Measurements from ENCODE around the gene TPRN. TPM values are rescaled to one million over a fixed set of nuclear protein-coding genes. Genes with fewer than 3 reads are reported as not detected.
A peak's percentile ranks its signal among the peaks of the same experiment; 100 is the strongest.

Gene TPRN
- total and polyA plus RNA-seq, 7 experiments from 2014 or later, result 0.35 to 13.5 (median 7.4) TPM

DNA sequence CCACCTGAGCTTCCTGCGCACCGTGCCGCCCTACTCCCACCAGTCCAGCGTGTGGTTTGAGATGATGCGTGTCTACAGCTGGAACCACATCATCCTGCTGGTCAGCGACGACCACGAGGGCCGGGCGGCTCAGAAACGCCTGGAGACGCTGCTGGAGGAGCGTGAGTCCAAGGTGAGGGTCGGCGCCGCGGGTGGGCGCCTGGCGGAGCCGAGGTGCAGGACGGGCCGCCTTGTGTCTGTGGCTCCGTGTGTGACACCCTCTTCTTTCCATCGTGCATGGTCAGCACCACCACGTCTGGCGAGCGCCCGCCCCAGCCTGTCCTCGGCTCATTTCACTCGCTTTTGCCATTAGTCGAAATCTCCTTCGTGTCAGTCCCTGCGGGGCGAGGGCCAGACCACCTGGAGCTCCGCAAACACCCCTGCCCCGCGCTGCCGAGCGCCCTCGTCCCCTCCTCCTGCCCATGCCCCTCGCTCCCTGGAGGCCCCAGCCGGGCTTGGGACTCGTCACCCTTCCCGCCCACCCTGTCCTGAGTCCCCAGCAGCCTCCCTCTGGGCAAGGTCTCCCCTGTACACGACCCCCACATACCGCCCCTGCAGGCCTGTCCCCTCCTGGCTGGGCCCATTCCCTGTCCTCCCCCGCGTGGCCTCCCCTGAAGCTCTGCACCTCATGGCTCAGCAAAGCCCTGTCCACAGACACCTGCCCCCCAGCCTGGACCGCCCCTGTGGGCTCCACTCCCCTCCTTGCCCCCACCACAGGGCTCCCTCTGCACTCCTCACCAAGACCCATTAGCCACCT lies 54.6 kb downstream of the TPRN start:
- H3K36me3 ChIP-seq (ENCODE audit: control insufficient read depth in 2 of 3, insufficient read depth in 3 of 3, low read length in 3 of 3), result no peaks in the 10 kb centered on the region
- no peak overlapping the region for H3K27ac ChIP-seq (ENCODE audit: low read depth, low read length)
- ATAC-seq, result no peak
- peaks cover 0 to 2% (median 0%) of the 10 kb centered on the region in 11 donors for H3K9me3 Mint-ChIP-seq
- H3K27ac Mint-ChIP-seq, result no peak overlapping the region
- no peaks in the 10 kb centered on the region for H3K9me3 ChIP-seq (ENCODE audit: control insufficient read depth in 2 of 3, low read length in 3 of 3)
- peaks cover 12 to 28% (median 16%) of the 10 kb centered on the region in 5 donors for H3K27me3 Mint-ChIP-seq
- H3K27me3 ChIP-seq (ENCODE audit: control insufficient read depth in 2 of 2, insufficient read depth in 2 of 2, low read length in 2 of 2), result peaks cover 1 to 5% of the 10 kb centered on the region in 2 donors
- H3K4me1 ChIP-seq (ENCODE audit: control insufficient read depth in 2 of 2, insufficient read depth in 2 of 2, low read length in 2 of 2), result no peaks in the 10 kb centered on the region
- intact Hi-C loops (cut with micrococcal nuclease), result no loop called here
- H3K4me3 Mint-ChIP-seq, result no peak overlapping the region
- no peak overlapping the region for H3K4me3 ChIP-seq (ENCODE audit: low read length)
- ChIA-PET POLR2A (no interaction called here), CTCF (no interaction called here)
- no peaks in the 10 kb centered on the region for H3K36me3 Mint-ChIP-seq
- peak in 1 of 9 donors; percentile 2 for DNase-seq
- H3K4me1 Mint-ChIP-seq, result peaks cover 0 to 3% (median 0%) of the 10 kb centered on the region in 7 donors

GRCh38 chr9:137143459-137143858 lies 57.1 kb downstream of the TPRN start:
- Histone ChIP-seq H3K4me1 (ENCODE audit: control insufficient read depth in 2 of 2, insufficient read depth in 2 of 2, low read length in 2 of 2) (no peaks in the 10 kb centered on the region), H3K4me3 (ENCODE audit: low read length) (no peak overlapping the region), H3K9me3 (ENCODE audit: control insufficient read depth in 2 of 3, low read length in 3 of 3) (no peaks in the 10 kb centered on the region), H3K36me3 (ENCODE audit: control insufficient read depth in 2 of 3, insufficient read depth in 3 of 3, low read length in 3 of 3) (no peaks in the 10 kb centered on the region), H3K27ac (ENCODE audit: low read depth, low read length) (no peak overlapping the region), H3K27me3 (ENCODE audit: control insufficient read depth in 2 of 2, insufficient read depth in 2 of 2, low read length in 2 of 2) (peaks cover 2 to 16% of the 10 kb centered on the region in 2 donors)
- Mint-ChIP-seq H3K36me3 (no peaks in the 10 kb centered on the region), H3K27ac (no peak overlapping the region), H3K27me3 (peaks cover 22 to 43% (median 32%) of the 10 kb centered on the region in 5 donors), H3K4me1 (peaks cover 0 to 5% (median 4%) of the 10 kb centered on the region in 7 donors), H3K9me3 (peaks cover 0 to 6% (median 0%) of the 10 kb centered on the region in 11 donors), H3K4me3 (no peak overlapping the region)
- intact Hi-C loops (cut with micrococcal nuclease), result no loop called here
- ChIA-PET CTCF (no interaction called here), POLR2A (no interaction called here)
- DNase-seq (peak in 1 of 9 donors; percentile 2), ATAC-seq (no peak)

- peaks cover 32 to 47% (median 42%) of the 10 kb centered on the region in 5 donors for H3K27me3 Mint-ChIP-seq
Measured at GRCh38 chr9:137141976-137142936, 58.3 kb downstream of the TPRN start.

More at GRCh38 chr9:137141976-137142936, 58.3 kb downstream of the TPRN start:
- Histone ChIP-seq H3K4me1 (ENCODE audit: control insufficient read depth in 2 of 2, insufficient read depth in 2 of 2, low read length in 2 of 2) (no peaks in the 10 kb centered on the region), H3K36me3 (ENCODE audit: control insufficient read depth in 2 of 3, insufficient read depth in 3 of 3, low read length in 3 of 3) (no peaks in the 10 kb centered on the region), H3K9me3 (ENCODE audit: control insufficient read depth in 2 of 3, low read length in 3 of 3) (no peaks in the 10 kb centered on the region), H3K4me3 (ENCODE audit: low read length) (no peak overlapping the region), H3K27me3 (ENCODE audit: control insufficient read depth in 2 of 2, insufficient read depth in 2 of 2, low read length in 2 of 2) (peaks cover 5 to 24% of the 10 kb centered on the region in 2 donors), H3K27ac (ENCODE audit: low read depth, low read length) (no peak overlapping the region)
- no peak for DNase-seq
- ATAC-seq, result no peak
- H3K36me3 Mint-ChIP-seq, result no peaks in the 10 kb centered on the region
- ChIA-PET CTCF (no interaction called here), POLR2A (interaction anchor here (0.5 kb wide), 1 partner anchor 17 kb away, joined by 3 read pairs; no protein-coding TSS in a partner anchor)
- no peak overlapping the region for H3K4me3 Mint-ChIP-seq
- H3K9me3 Mint-ChIP-seq, result peaks cover 0 to 6% (median 0%) of the 10 kb centered on the region in 11 donors
- peak overlapping the region in 2 of 9 donors; percentile 4 to 67 for H3K27ac Mint-ChIP-seq
- peaks cover 0 to 6% (median 4%) of the 10 kb centered on the region in 7 donors for H3K4me1 Mint-ChIP-seq
- intact Hi-C loops (cut with micrococcal nuclease), result no loop called here

Small RNAs within 50 kb of the gene (microRNA-seq; reads per million reads assigned to microRNA genes)
- gene MIR3621 (ENCODE audit: borderline microRNAs expressed), result not detected

Other genes with a start within 250 kb of the TPRN start
Only the 30 nearest of the 32 such genes appear.
- 10 to 100 TPM in 1 of 5 experiments, 1 to 10 TPM in 3, under 1 TPM in 1; 0.97 to 68.7 (median 4.3) TPM for gene PTGDS, start 223.2 kb downstream of the TPRN start, total RNA-seq
- gene PTGDS, start 223.2 kb downstream of the TPRN start, polyA plus RNA-seq, result not detected
- gene LCNL1, start 217.7 kb downstream of the TPRN start, total RNA-seq, result 1 to 10 TPM in 1 of 5 experiments, under 1 TPM in 2, not detected in 2; 0.12 to 1.9 (median 0.13) TPM
- gene LCNL1, start 217.7 kb downstream of the TPRN start, polyA plus RNA-seq, result not detected
- gene PAXX, start 208.3 kb downstream of the TPRN start, total RNA-seq, result 10 to 100 TPM; 54.8 to 78.2 (median 68.0) TPM
- gene PAXX, start 208.3 kb downstream of the TPRN start, polyA plus RNA-seq, result 10 to 100 TPM; 49.3 to 59.1 TPM
- gene CLIC3, start 204.2 kb downstream of the TPRN start, total RNA-seq, result 10 to 100 TPM in 1 of 5 experiments, 1 to 10 TPM in 1, under 1 TPM in 2, not detected in 1; 0.46 to 13.0 (median 1.4) TPM
- under 1 TPM; 0.31 to 0.77 TPM for gene CLIC3, start 204.2 kb downstream of the TPRN start, polyA plus RNA-seq
- 100 to 1,000 TPM in 1 of 5 experiments, 10 to 100 TPM in 4; 18.4 to 112 (median 26.7) TPM for gene ABCA2, start 172.5 kb downstream of the TPRN start, total RNA-seq
- gene ABCA2, start 172.5 kb downstream of the TPRN start, polyA plus RNA-seq, result 1 to 10 TPM; 1.8 to 2.5 TPM
- 1 to 10 TPM in 1 of 5 experiments, under 1 TPM in 3, not detected in 1; 0.27 to 4.6 (median 0.50) TPM for gene FUT7, start 168.7 kb downstream of the TPRN start, total RNA-seq
- under 1 TPM; 0.06 to 0.25 TPM for gene FUT7, start 168.7 kb downstream of the TPRN start, polyA plus RNA-seq
- 10 to 100 TPM in 2 of 5 experiments, 1 to 10 TPM in 3; 2.3 to 37.5 (median 7.4) TPM for gene NPDC1, start 154.6 kb downstream of the TPRN start, total RNA-seq
- gene NPDC1, start 154.6 kb downstream of the TPRN start, polyA plus RNA-seq, result 1 to 10 TPM in 1 of 2 donors, under 1 TPM in 1; 0.36 to 1.2 TPM
- gene ENTPD2, start 146.7 kb downstream of the TPRN start, total RNA-seq, result not detected
- not detected for gene ENTPD2, start 146.7 kb downstream of the TPRN start, polyA plus RNA-seq
- 10 to 100 TPM in 1 of 5 experiments, 1 to 10 TPM in 1, under 1 TPM in 3; 0.16 to 22.1 (median 0.74) TPM for gene SAPCD2, start 130.2 kb downstream of the TPRN start, total RNA-seq
- under 1 TPM in 1 of 2 donors, not detected in 1; 0.18 TPM for gene SAPCD2, start 130.2 kb downstream of the TPRN start, polyA plus RNA-seq
- gene UAP1L1, start 123.2 kb downstream of the TPRN start, total RNA-seq, result 10 to 100 TPM; 11.6 to 27.6 (median 15.2) TPM
- 1 to 10 TPM in 1 of 2 donors, under 1 TPM in 1; 0.71 to 1.4 TPM for gene UAP1L1, start 123.2 kb downstream of the TPRN start, polyA plus RNA-seq
- 10 to 100 TPM; 57.3 to 74.2 (median 70.2) TPM for gene MAN1B1, start 113.8 kb downstream of the TPRN start, total RNA-seq
- gene MAN1B1, start 113.8 kb downstream of the TPRN start, polyA plus RNA-seq, result 10 to 100 TPM; 36.0 to 51.2 TPM
- 100 to 1,000 TPM; 235 to 328 (median 298) TPM for gene DPP7, start 86.0 kb downstream of the TPRN start, total RNA-seq
- gene DPP7, start 86.0 kb downstream of the TPRN start, polyA plus RNA-seq, result 100 to 1,000 TPM in 1 of 2 donors, 10 to 100 TPM in 1; 86.9 to 120 TPM
- not detected for gene GRIN1, start 61.6 kb downstream of the TPRN start, total RNA-seq
- not detected for gene GRIN1, start 61.6 kb downstream of the TPRN start, polyA plus RNA-seq
- under 1 TPM in 1 of 5 experiments, not detected in 4; 0.42 TPM for gene LRRC26, start 30.7 kb downstream of the TPRN start, total RNA-seq
- not detected for gene LRRC26, start 30.7 kb downstream of the TPRN start, polyA plus RNA-seq
- not detected for gene TMEM210, start 28.7 kb downstream of the TPRN start, total RNA-seq
- not detected for gene TMEM210, start 28.7 kb downstream of the TPRN start, polyA plus RNA-seq
- gene ANAPC2, start 12.2 kb downstream of the TPRN start, total RNA-seq, result 100 to 1,000 TPM in 4 of 5 experiments, 10 to 100 TPM in 1; 77.3 to 147 (median 134) TPM
- 1 to 10 TPM; 7.4 to 7.8 TPM for gene ANAPC2, start 12.2 kb downstream of the TPRN start, polyA plus RNA-seq
- gene SSNA1, start 12.1 kb downstream of the TPRN start, total RNA-seq, result 10 to 100 TPM; 37.9 to 75.6 (median 46.8) TPM
- 100 to 1,000 TPM; 106 to 133 TPM for gene SSNA1, start 12.1 kb downstream of the TPRN start, polyA plus RNA-seq
- gene TMEM203, start 4.9 kb upstream of the TPRN start, total RNA-seq, result 10 to 100 TPM; 22.6 to 43.2 (median 34.7) TPM
- 100 to 1,000 TPM; 156 to 172 TPM for gene TMEM203, start 4.9 kb upstream of the TPRN start, polyA plus RNA-seq
- 10 to 100 TPM; 32.2 to 42.0 (median 34.0) TPM for gene NDOR1, start 5.0 kb upstream of the TPRN start, total RNA-seq
- 10 to 100 TPM in 1 of 2 donors, 1 to 10 TPM in 1; 4.5 to 10.3 TPM for gene NDOR1, start 5.0 kb upstream of the TPRN start, polyA plus RNA-seq
- 1 to 10 TPM in 4 of 5 experiments, under 1 TPM in 1; 0.85 to 4.3 (median 1.2) TPM for gene RNF208, start 21.5 kb upstream of the TPRN start, total RNA-seq
- not detected for gene RNF208, start 21.5 kb upstream of the TPRN start, polyA plus RNA-seq
- under 1 TPM in 3 of 5 experiments, not detected in 2; 0.45 to 0.63 (median 0.46) TPM for gene CYSRT1, start 24.4 kb upstream of the TPRN start, total RNA-seq
- under 1 TPM in 1 of 2 donors, not detected in 1; 0.52 TPM for gene CYSRT1, start 24.4 kb upstream of the TPRN start, polyA plus RNA-seq
- gene RNF224, start 26.8 kb upstream of the TPRN start, total RNA-seq, result under 1 TPM in 1 of 5 experiments, not detected in 4; 0.12 TPM
- not detected for gene RNF224, start 26.8 kb upstream of the TPRN start, polyA plus RNA-seq
- gene SLC34A3, start 30.2 kb upstream of the TPRN start, total RNA-seq, result under 1 TPM in 2 of 5 experiments, not detected in 3; 0.16 TPM
- not detected for gene SLC34A3, start 30.2 kb upstream of the TPRN start, polyA plus RNA-seq
- gene TUBB4B, start 40.5 kb upstream of the TPRN start, total RNA-seq, result 100 to 1,000 TPM in 1 of 5 experiments, 10 to 100 TPM in 4; 44.2 to 260 (median 87.5) TPM
- gene TUBB4B, start 40.5 kb upstream of the TPRN start, polyA plus RNA-seq, result 10 to 100 TPM; 17.5 to 49.9 TPM
- gene STPG3, start 50.5 kb upstream of the TPRN start, total RNA-seq, result not detected
- not detected for gene STPG3, start 50.5 kb upstream of the TPRN start, polyA plus RNA-seq
- gene NELFB, start 54.6 kb upstream of the TPRN start, total RNA-seq, result 10 to 100 TPM; 33.4 to 64.2 (median 38.9) TPM
- gene NELFB, start 54.6 kb upstream of the TPRN start, polyA plus RNA-seq, result 10 to 100 TPM; 22.9 to 36.5 TPM
- gene TOR4A, start 77.0 kb upstream of the TPRN start, total RNA-seq, result 10 to 100 TPM in 2 of 5 experiments, 1 to 10 TPM in 2, under 1 TPM in 1; 0.84 to 16.6 (median 2.3) TPM
- gene TOR4A, start 77.0 kb upstream of the TPRN start, polyA plus RNA-seq, result under 1 TPM in 1 of 2 donors, not detected in 1; 0.07 TPM
- gene NRARP, start 101.5 kb upstream of the TPRN start, total RNA-seq, result 1 to 10 TPM in 3 of 5 experiments, under 1 TPM in 2; 0.70 to 2.7 (median 1.7) TPM
- not detected for gene NRARP, start 101.5 kb upstream of the TPRN start, polyA plus RNA-seq
- 10 to 100 TPM; 11.7 to 27.2 (median 24.7) TPM for gene EXD3, start 222.4 kb upstream of the TPRN start, total RNA-seq
- 1 to 10 TPM; 3.5 to 7.6 TPM for gene EXD3, start 222.4 kb upstream of the TPRN start, polyA plus RNA-seq
- gene NOXA1, start 222.7 kb upstream of the TPRN start, total RNA-seq, result 10 to 100 TPM in 2 of 5 experiments, 1 to 10 TPM in 2, under 1 TPM in 1; 0.94 to 11.1 (median 6.0) TPM
- gene NOXA1, start 222.7 kb upstream of the TPRN start, polyA plus RNA-seq, result 1 to 10 TPM in 1 of 2 donors, under 1 TPM in 1; 0.73 to 2.6 TPM

Data from naive thymus-derived CD4-positive, alpha-beta T cell (primary cell).